ENCODE data around the gene SCO1.

SCO1 gene

GRCh38 chr17:10622617-10623485 lies 74.5 kb downstream of the SCO1 start:
- Histone ChIP-seq H3K79me2 (ENCODE audit: insufficient read depth, low read length) (no peaks in the 10 kb centered on the region), H3K9ac (ENCODE audit: low read depth, low read length) (no peak overlapping the region), H3K9me3 (ENCODE audit: insufficient read depth, low read length, severe bottlenecking) (no peaks in the 10 kb centered on the region), H3K4me2 (ENCODE audit: insufficient read depth, low read length) (no peak overlapping the region), H3K27ac (ENCODE audit: low read length) (no peak overlapping the region), H3K27me3 (ENCODE audit: insufficient read depth, low read length, poor library complexity) (peaks cover 4% of the 10 kb centered on the region), H3K4me3 (ENCODE audit: low read depth in 1 of 2, low read length in 2 of 2) (no peak overlapping the region), H3K36me3 (ENCODE audit: insufficient read depth, low read length) (no peaks in the 10 kb centered on the region), H3K4me1 (ENCODE audit: insufficient read depth, low read length) (no peaks in the 10 kb centered on the region), H2AFZ (ENCODE audit: low read depth, low read length) (no peak overlapping the region), H4K20me1 (ENCODE audit: insufficient read depth, low read length) (no peaks in the 10 kb centered on the region)
- TF ChIP-seq EZH2 (IDR thresholded peaks at IDR 0.05; ENCODE audit: borderline replicate concordance, low read depth, low read length, severe bottlenecking) (no peak), CTCF (IDR thresholded peaks at IDR 0.05; ENCODE audit: borderline replicate concordance, extremely low read depth, low read length, poor library complexity, severe bottlenecking) (no peak)
- DNase-seq (no peak), ATAC-seq (ENCODE audit: insufficient read depth, low read depth) (no peak)

All from DND-41 (cell line).